ENCODE measurements around the gene SELENOM. TPM values are rescaled to one million over a fixed set of nuclear protein-coding genes. Genes with fewer than 3 reads are reported as not detected.

The SELENOM gene
- total and polyA plus RNA-seq, 2 of the 8 experiments (the other 6 are each of a cell fraction or from before 2014, with no cell fraction given) = 22.7 to 40.0 TPM

DNA sequence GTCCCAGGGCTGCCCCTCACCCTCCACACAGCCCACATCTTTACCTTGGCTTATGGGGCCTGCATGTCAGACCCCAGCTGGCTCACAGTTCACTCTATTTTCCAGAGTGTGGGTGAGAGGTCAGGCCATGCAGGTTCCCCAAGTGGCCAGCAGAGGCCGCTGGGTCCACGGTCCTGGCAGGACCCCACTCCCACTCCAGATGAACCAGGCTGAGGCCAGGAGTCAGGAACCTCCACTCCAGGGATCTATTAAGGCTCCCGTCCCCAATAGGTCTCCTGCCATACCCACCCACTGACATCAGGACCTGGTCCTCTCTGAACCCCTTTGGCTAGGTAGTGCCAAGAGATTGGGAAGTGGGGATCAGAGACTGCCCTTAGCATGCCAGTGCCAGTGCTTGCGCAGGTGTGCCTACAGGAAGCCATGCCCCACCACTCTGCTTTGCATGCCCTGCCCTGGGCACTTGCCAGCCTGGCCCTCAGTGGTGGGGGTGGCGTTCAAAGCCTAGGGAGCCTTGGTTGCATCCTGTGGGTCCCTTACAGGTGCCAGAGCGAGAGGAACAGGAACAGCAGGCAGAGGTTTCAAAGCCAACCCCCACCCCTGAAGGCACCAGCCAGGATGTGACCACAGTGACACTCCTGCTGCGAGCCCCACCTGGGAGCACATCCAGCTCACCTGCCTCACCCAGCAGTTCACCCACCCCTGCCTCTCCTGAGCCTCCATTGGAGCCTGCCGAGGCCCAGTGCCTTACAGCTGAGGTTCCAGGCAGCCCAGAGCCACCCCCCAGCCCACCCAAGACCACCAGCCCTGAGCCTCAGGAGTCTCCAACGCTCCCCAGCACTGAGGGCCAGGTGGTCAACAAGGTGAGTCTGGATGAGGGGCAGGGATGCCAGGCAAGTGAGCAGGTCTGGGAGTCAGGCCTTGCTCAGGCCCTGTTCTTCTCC is 17.9 kb downstream of the SELENOM start:
- CTCF ChIA-PET (ENCODE audit: partially characterized antibody) = interaction anchor here (0.6 to 16.8 kb wide), 18 partner anchors 5 to 377 kb away, joined by 3 to 207 read pairs (median 4); partner anchors contain the start of genes PLA2G3, SELENOM and SMTN
- no peak for TF ChIP-seq KDM1A (IDR thresholded peaks at IDR 0.05; ENCODE audit: borderline replicate concordance, low read length)
- TF ChIP-seq CHD1 (IDR thresholded peaks at IDR 0.05; ENCODE audit: low read depth, low read length) = no peak
- no peak for TF ChIP-seq EZH2 (IDR thresholded peaks at IDR 0.05; ENCODE audit: low read depth, low read length, severe bottlenecking)
- no peak for TF ChIP-seq TEAD4 (IDR thresholded peaks at IDR 0.05; ENCODE audit: low read depth, low read length)
- TF ChIP-seq BACH1 (IDR thresholded peaks at IDR 0.05; ENCODE audit: low read length) = peak; percentile 81
- no peak for TF ChIP-seq GABPA (IDR thresholded peaks at IDR 0.05; ENCODE audit: borderline replicate concordance, insufficient read depth, low read length)
- 0 out of 4 replicates have a peak, but pooled peaks of 1 of the 2 experiments have one; percentile 34 for TF ChIP-seq SIN3A (conservative IDR thresholded peaks at IDR 0.05 in 1 of 2, IDR thresholded peaks at IDR 0.05 in 1 of 2; ENCODE audit: low read depth in 1 of 2, low read length in 2 of 2)
- TF ChIP-seq, protein P1, sequence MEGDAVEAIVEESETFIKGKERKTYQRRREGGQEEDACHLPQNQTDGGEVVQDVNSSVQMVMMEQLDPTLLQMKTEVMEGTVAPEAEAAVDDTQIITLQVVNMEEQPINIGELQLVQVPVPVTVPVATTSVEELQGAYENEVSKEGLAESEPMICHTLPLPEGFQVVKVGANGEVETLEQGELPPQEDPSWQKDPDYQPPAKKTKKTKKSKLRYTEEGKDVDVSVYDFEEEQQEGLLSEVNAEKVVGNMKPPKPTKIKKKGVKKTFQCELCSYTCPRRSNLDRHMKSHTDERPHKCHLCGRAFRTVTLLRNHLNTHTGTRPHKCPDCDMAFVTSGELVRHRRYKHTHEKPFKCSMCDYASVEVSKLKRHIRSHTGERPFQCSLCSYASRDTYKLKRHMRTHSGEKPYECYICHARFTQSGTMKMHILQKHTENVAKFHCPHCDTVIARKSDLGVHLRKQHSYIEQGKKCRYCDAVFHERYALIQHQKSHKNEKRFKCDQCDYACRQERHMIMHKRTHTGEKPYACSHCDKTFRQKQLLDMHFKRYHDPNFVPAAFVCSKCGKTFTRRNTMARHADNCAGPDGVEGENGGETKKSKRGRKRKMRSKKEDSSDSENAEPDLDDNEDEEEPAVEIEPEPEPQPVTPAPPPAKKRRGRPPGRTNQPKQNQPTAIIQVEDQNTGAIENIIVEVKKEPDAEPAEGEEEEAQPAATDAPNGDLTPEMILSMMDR (IDR thresholded peaks at IDR 0.05; ENCODE audit: control extremely low read depth in 1 of 3, insufficient read depth in 1 of 3, low read depth in 1 of 3, low read length in 3 of 3) = peak; percentile 83 to 88 (median 83)

More for the DNA sequence above, 17.9 kb downstream of the SELENOM start:
- no peak for FAIRE-seq
- H3K4ac ChIP-seq (replicated peaks; ENCODE audit: insufficient read length, low read depth, low read length) = no peak overlapping the region
- no peak overlapping the region for H3K4me2 ChIP-seq (ENCODE audit: insufficient read depth in 1 of 2, low read depth in 2 of 2, low read length in 2 of 2)
- no peak overlapping the region for H3K56ac ChIP-seq (replicated peaks; ENCODE audit: insufficient read length, low read depth, low read length)
- H3K27ac ChIP-seq (ENCODE audit: low read depth, low read length) = no peak overlapping the region
- no peak overlapping the region for H3K14ac ChIP-seq (ENCODE audit: insufficient read length)
- H2AK5ac ChIP-seq (ENCODE audit: low read depth, low read length) = no peak overlapping the region
- no peak overlapping the region for H3K23ac ChIP-seq (ENCODE audit: insufficient read length)
- peaks cover 0 to 13% (median 4%) of the 10 kb centered on the region in 4 experiments; a peak in 5 of 7 replicates for H3K4me1 ChIP-seq (replicated peaks in 1 of 4; ENCODE audit: control insufficient read depth in 3 of 4, insufficient read depth in 4 of 4, low read length in 3 of 4)
- WGBS, 2 experiments (ENCODE audit: extremely low coverage in 1 of 2, insufficient coverage in 1 of 2, insufficient read length in 1 of 2, insufficient replicate concordance in 2 of 2, low coverage in 1 of 2, low lambda C conversion rate in 2 of 2, missing lambda C conversion rate in 1 of 2) = 69% methylated on average over 8 of the region's 9 CpGs; no CpG with 5 or more reads in 1 of the 2 experiments
- H2BK15ac ChIP-seq (ENCODE audit: low read length) = no peak overlapping the region
- no peak overlapping the region for H2AFZ ChIP-seq (ENCODE audit: low read length)
- H4K5ac ChIP-seq (ENCODE audit: insufficient read length, low read depth, low read length) = no peak overlapping the region
- H3K36me3 ChIP-seq (ENCODE audit: control insufficient read depth in 2 of 4, insufficient read depth in 4 of 4, low read length in 3 of 4) = no peaks in the 10 kb centered on the region
- no peak overlapping the region for H3K18ac ChIP-seq (ENCODE audit: extremely low read depth, low read length)
- H3K9me3 ChIP-seq (ENCODE audit: insufficient read depth in 2 of 2, low read depth in 1 of 2, low read length in 1 of 2) = no peaks in the 10 kb centered on the region
- H3K9ac ChIP-seq (replicated peaks in 1 of 4; ENCODE audit: extremely low read depth in 1 of 4, low read depth in 3 of 4, low read length in 3 of 4) = no peak overlapping the region
- no peak overlapping the region for H2BK5ac ChIP-seq (ENCODE audit: low read depth, low read length)
- H3K4me3 ChIP-seq (ENCODE audit: extremely low read depth in 1 of 4, insufficient read depth in 2 of 4, low read depth in 3 of 4, low read length in 4 of 4) = no peak overlapping the region
- peaks cover 1% of the 10 kb centered on the region for H3K23me2 ChIP-seq (ENCODE audit: low read depth, low read length)
- H4K20me1 ChIP-seq (replicated peaks in 1 of 2; ENCODE audit: control insufficient read depth in 1 of 2, insufficient read depth in 2 of 2, low read length in 2 of 2) = no peaks in the 10 kb centered on the region
- H2BK120ac ChIP-seq (replicated peaks; ENCODE audit: low read depth, low read length) = no peak overlapping the region
- peaks cover 0 to under 1% of the 10 kb centered on the region in 2 experiments; a peak in 1 of 4 replicates for H3K79me2 ChIP-seq (ENCODE audit: control insufficient read depth in 1 of 2, insufficient read depth in 2 of 2, low read length in 2 of 2)
- no peak overlapping the region for H4K8ac ChIP-seq (ENCODE audit: extremely low read depth, insufficient read depth, low read length)
- H4K91ac ChIP-seq (replicated peaks; ENCODE audit: insufficient read length, low read length) = no peak overlapping the region
- H3K79me1 ChIP-seq (ENCODE audit: low read depth, low read length) = no peaks in the 10 kb centered on the region; the same call in 1 of the 2 replicates
- H2BK12ac ChIP-seq (ENCODE audit: low read depth, low read length) = no peak overlapping the region
- H2BK20ac ChIP-seq (ENCODE audit: low read length) = no peak overlapping the region
- no peaks in the 10 kb centered on the region for H3K27me3 ChIP-seq (replicated peaks in 1 of 4; ENCODE audit: control insufficient read depth in 3 of 4, extremely low read depth in 1 of 4, insufficient read depth in 3 of 4, low read length in 3 of 4)
- peak in 1 of 2 experiments; percentile 67 for DNase-seq (ENCODE audit: low read depth in 1 of 2, low spot score in 2 of 2)
- POLR2A ChIA-PET (ENCODE audit: partially characterized antibody) = interaction anchor here (1.1 to 12.2 kb wide), 2 partner anchors 18 to 120 kb away, joined by 3 to 220 read pairs; partner anchors contain the start of genes MORC2, SELENOM and TUG1
